Neutrophil (primary cell): Measurements from ENCODE around the gene PARK7.

Experiments used
- H3K27ac ChIP-seq: fragments of 200-600 bp; sonication (generic); 2 replicates; pipeline ENCODE4 v1.5.1; 2016; ENCODE audit warnings: mild to moderate bottlenecking, moderate library complexity
- H3K27me3 ChIP-seq: fragments of 200-600 bp; sonication (generic); 2 replicates; pipeline ENCODE4 v1.6.0; 2016; ENCODE audit warnings: mild to moderate bottlenecking
- H3K36me3 ChIP-seq: fragments of 200-600 bp; sonication (generic); 2 replicates; pipeline ENCODE4 v1.5.1; 2017
- H3K4me1 ChIP-seq, 2 experiments: fragments of 200-600 bp in 1 of 2; sonication (generic) in 1 of 2; 1 replicate in 1 of 2; 2 replicates in 1 of 2; pipeline versions ENCODE4 v1.5.1 to v1.6.1; 2013 to 2016; ENCODE audit warnings: low read depth in 1 of 2, low read length in 1 of 2, mild to moderate bottlenecking in 1 of 2, moderate library complexity in 1 of 2; ENCODE audit not compliant: control insufficient read depth in 1 of 2, insufficient read depth in 1 of 2
- H3K4me3 ChIP-seq, 2 experiments: fragments of 200-600 bp in 1 of 2; sonication (generic) in 1 of 2; 1 replicate in 1 of 2; 2 replicates in 1 of 2; pipeline ENCODE4 v1.5.1; 2013 to 2016; ENCODE audit warnings: low read depth in 1 of 2, low read length in 1 of 2, mild to moderate bottlenecking in 1 of 2, moderate library complexity in 1 of 2
- H3K9me3 ChIP-seq: fragments of 200-600 bp; sonication (generic); 2 replicates; pipeline ENCODE4 v1.5.1; 2016
- CTCF ChIP-seq: fragments of 200-600 bp; sonication (generic); IDR thresholded peaks from 2 replicates; pipeline ENCODE4 v1.5.1; 2016; ENCODE audit warnings: antibody characterized with exemption

The PARK7 gene

GRCh38 chr1:8021676-8022266 is 60.3 kb downstream of the PARK7 start:
- Histone ChIP-seq H3K4me3 (no peak overlapping the region), H3K27ac (no peak overlapping the region), H3K9me3 (no peaks in the 10 kb centered on the region), H3K36me3 (no peaks in the 10 kb centered on the region), H3K27me3 (peaks cover 92% of the 10 kb centered on the region), H3K4me1 (peaks cover 14 to 20% of the 10 kb centered on the region in 2 experiments)
- no peak for TF ChIP-seq CTCF

GRCh38 chr1:8022395-8023286 is 61.1 kb downstream of the PARK7 start:
- Histone ChIP-seq H3K36me3 (no peaks in the 10 kb centered on the region), H3K9me3 (no peaks in the 10 kb centered on the region), H3K4me3 (no peak overlapping the region), H3K27ac (no peak overlapping the region), H3K27me3 (peaks cover 92% of the 10 kb centered on the region), H3K4me1 (peaks cover 14 to 20% of the 10 kb centered on the region in 2 experiments)
- no peak for TF ChIP-seq CTCF

DNA sequence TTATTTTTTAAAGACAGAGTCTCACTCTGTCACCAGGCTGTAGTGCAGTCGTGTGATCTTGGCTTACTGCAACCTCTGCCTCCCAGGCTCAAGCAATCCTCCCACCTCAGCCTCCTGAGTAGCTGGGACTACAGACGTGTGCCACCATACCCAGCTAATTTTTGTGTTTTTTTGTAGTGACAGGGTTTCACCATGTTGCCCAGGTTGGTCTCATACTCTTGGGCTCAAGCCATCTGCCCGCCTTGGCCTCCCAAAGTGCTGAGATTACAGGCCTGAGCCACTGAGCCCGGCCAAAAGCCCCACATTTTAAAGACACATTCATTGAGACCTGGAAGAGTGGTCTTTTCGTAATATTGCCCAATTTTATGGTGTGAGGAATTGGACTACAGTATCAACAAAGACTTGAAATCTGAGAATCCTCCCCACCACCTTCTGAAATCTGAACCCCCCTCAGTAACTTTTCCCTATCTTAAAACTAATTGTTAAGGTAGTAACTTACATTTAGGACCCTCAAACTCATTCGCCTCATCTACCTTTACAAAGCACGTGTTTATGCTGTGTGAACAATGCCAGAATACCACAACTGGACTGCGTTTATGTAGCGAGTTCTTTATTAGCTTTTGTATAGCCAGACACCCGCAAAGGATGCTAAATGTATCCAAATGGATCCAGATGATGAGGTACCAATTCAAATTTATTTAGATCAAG is 61.9 kb downstream of the PARK7 start:
- no peaks in the 10 kb centered on the region for H3K36me3 ChIP-seq
- no peak for TF ChIP-seq CTCF
- H3K4me1 ChIP-seq, result peaks cover 14 to 20% of the 10 kb centered on the region in 2 experiments
- H3K9me3 ChIP-seq, result no peaks in the 10 kb centered on the region
- no peak overlapping the region for H3K27ac ChIP-seq
- H3K27me3 ChIP-seq, result peaks cover 92% of the 10 kb centered on the region
- no peak overlapping the region for H3K4me3 ChIP-seq

- Histone ChIP-seq H3K27me3 (peaks cover 92% of the 10 kb centered on the region), H3K36me3 (no peaks in the 10 kb centered on the region), H3K9me3 (no peaks in the 10 kb centered on the region), H3K27ac (no peak overlapping the region), H3K4me1 (peaks cover 14 to 20% of the 10 kb centered on the region in 2 experiments), H3K4me3 (no peak overlapping the region)
- no peak for TF ChIP-seq CTCF
Observed at GRCh38 chr1:8023995-8024313, 62.4 kb downstream of the PARK7 start.

DNA sequence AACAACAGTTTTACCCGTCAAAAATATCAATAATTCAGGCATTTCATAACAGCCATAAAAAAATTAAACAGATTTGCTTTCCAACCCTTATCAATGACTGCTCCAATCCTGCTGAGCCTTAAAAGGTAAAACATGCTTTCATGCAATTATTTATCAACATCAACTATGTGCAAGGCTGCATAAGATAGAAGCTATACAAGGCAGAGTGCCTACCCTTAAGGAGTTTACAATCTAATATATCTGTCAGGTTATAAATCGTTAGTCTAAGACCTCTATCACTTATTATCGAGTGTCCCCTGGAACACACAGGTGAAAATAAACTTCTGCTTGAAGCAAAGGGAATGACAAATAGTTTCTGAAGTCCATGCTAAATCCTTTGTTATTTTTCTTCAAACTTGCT is 62.8 kb downstream of the PARK7 start:
- TF ChIP-seq CTCF, result no peak
- H3K4me1 ChIP-seq, result peaks cover 14 to 20% of the 10 kb centered on the region in 2 experiments
- no peaks in the 10 kb centered on the region for H3K9me3 ChIP-seq
- H3K4me3 ChIP-seq, result no peak overlapping the region
- peaks cover 92% of the 10 kb centered on the region for H3K27me3 ChIP-seq
- no peak overlapping the region for H3K27ac ChIP-seq
- no peaks in the 10 kb centered on the region for H3K36me3 ChIP-seq
